HepG2 (cell line): ENCODE results near the gene IRF7. TPM values are rescaled to one million over a fixed set of nuclear protein-coding genes. Genes with fewer than 3 reads are reported as not detected.

ENCODE experiments used
- ATAC-seq: fragments of 200-7000 bp; cut with Tn5 transposase; 3 replicates; pipeline ENCODE4 v1.9.1; 2020; ENCODE audit warnings: mild to moderate bottlenecking, moderate library complexity
- BruUV-seq: library from RNA; stranded (reverse); fragments of 400-500 nt; replicated peaks from 2 replicates; lab custom pipeline; 2021; lab: Mats Ljungman, UMichigan
- CTCF ChIA-PET: fragments of 300-600 bp; formaldehyde crosslinking; extraction: SDS; loops from one replicate; lab custom pipeline; 2021; ENCODE audit warnings: low total read pairs, inconsistent platforms, low intra/inter-chr PET ratio; lab: Yijun Ruan, JAX
- POLR2A ChIA-PET: fragments of 350-600 bp; sonication (Branson Sonifier 250); formaldehyde crosslinking; loops from one replicate; lab custom pipeline; 2020; ENCODE audit warnings: antibody characterized with exemption, inconsistent platforms; lab: Yijun Ruan, JAX
- DNase-seq: peaks from one replicate; pipeline ENCODE4 v3.0.0-alpha.2; 2015; ENCODE audit warnings: low spot score
- FAIRE-seq: peaks from 3 replicates; lab custom pipeline; 2011; peaks lifted over from hg19 to GRCh38; lab: Jason Lieb, UNC
- H2AFZ ChIP-seq: one replicate; pipeline ENCODE4 v1.6.1; 2011; ENCODE audit warnings: low read length, inconsistent platforms
- H3K27ac ChIP-seq: fragments of 300-600 bp; 3 replicates; pipeline ENCODE4 v1.8.0; 2011; ENCODE audit warnings: mixed run types, mild to moderate bottlenecking, mixed read lengths, low read length, inconsistent platforms; ENCODE audit not compliant: insufficient read depth; ENCODE audit errors: extremely low read length
- H3K27me3 ChIP-seq, 2 experiments: fragments of 200-600 bp in 1 of 2; 2 replicates in 1 of 2; 3 replicates in 1 of 2; pipeline versions ENCODE4 v1.6.0 to v1.8.0; 2011; ENCODE audit warnings: low read length in 2 of 2, mild to moderate bottlenecking in 2 of 2, moderate library complexity in 2 of 2, inconsistent platforms in 1 of 2; ENCODE audit not compliant: insufficient read depth in 2 of 2, control insufficient read depth in 1 of 2
- H3K36me3 ChIP-seq, 2 experiments: fragments of 200-600 bp in 1 of 2; replicated peaks in 1 of 2; 2 replicates in 1 of 2; 3 replicates in 1 of 2; pipeline versions ENCODE4 v1.5.1 to v1.8.0; 2011; ENCODE audit warnings: low read length in 2 of 2, inconsistent platforms in 1 of 2; ENCODE audit not compliant: insufficient read depth in 2 of 2, control insufficient read depth in 1 of 2
- H3K4me1 ChIP-seq: 2 replicates; pipeline ENCODE4 v1.5.1; 2012; ENCODE audit warnings: low read length, inconsistent platforms; ENCODE audit not compliant: insufficient read depth
- H3K4me2 ChIP-seq: 2 replicates; pipeline ENCODE4 v1.6.0; 2011; ENCODE audit warnings: low read depth, low read length, inconsistent platforms
- H3K4me3 ChIP-seq, 3 experiments: fragments of 200-600 bp in 1 of 3; sonication (generic), shearing (Covaris generic) in 1 of 3; replicated peaks in 1 of 3; 2 replicates each; pipeline ENCODE4 v1.5.1; 2011 to 2016; ENCODE audit warnings: low read length in 3 of 3, inconsistent platforms in 2 of 3, low read depth in 2 of 3, mild to moderate bottlenecking in 2 of 3, control low read depth in 1 of 3, mixed read lengths in 1 of 3; ENCODE audit not compliant: insufficient read depth in 1 of 3
- H3K79me2 ChIP-seq: one replicate; pipeline ENCODE4 v1.6.1; 2011; ENCODE audit warnings: low read length, inconsistent platforms; ENCODE audit not compliant: insufficient read depth
- H3K9ac ChIP-seq: 2 replicates; pipeline ENCODE4 v1.6.0; 2011; ENCODE audit warnings: mild to moderate bottlenecking, low read depth, low read length, inconsistent platforms; ENCODE audit not compliant: insufficient read depth
- H3K9me3 ChIP-seq: 2 replicates; pipeline ENCODE4 v1.5.1; 2012; ENCODE audit warnings: mild to moderate bottlenecking, low read length
- H4K20me1 ChIP-seq: 2 replicates; pipeline ENCODE4 v1.6.0; 2011; ENCODE audit warnings: inconsistent platforms, mild to moderate bottlenecking, low read length, moderate library complexity; ENCODE audit not compliant: insufficient read depth
- DNMT3B ChIP-seq: conservative IDR thresholded peaks from 2 replicates; pipeline ENCODE4 v1.6.1; 2016; ENCODE audit warnings: missing biosample characterization, control low read depth
- KLF12 ChIP-seq: sonication (generic); formaldehyde crosslinking; IDR thresholded peaks from 2 replicates; pipeline ENCODE4 v1.4.0; 2020; ENCODE audit warnings: missing genetic modification reagents, borderline replicate concordance
- MAFG ChIP-seq: sonication (generic); formaldehyde crosslinking; IDR thresholded peaks from 2 replicates; pipeline ENCODE4 v1.5.1; 2020; ENCODE audit warnings: mild to moderate bottlenecking, missing genetic modification reagents
- MTF2 ChIP-seq: sonication (generic); formaldehyde crosslinking; IDR thresholded peaks from 2 replicates; pipeline ENCODE4 v1.5.0; 2020; ENCODE audit warnings: missing genetic modification reagents, borderline replicate concordance
- PRPF4 ChIP-seq: fragments of 200-400 bp; formaldehyde crosslinking; IDR thresholded peaks from 2 replicates; pipeline ENCODE4 v1.6.1; 2016; ENCODE audit warnings: low read length, low read depth; ENCODE audit not compliant: poor library complexity, severe bottlenecking
- RBM22 ChIP-seq: fragments of 200-400 bp; formaldehyde crosslinking; optimal IDR thresholded peaks from 2 replicates; pipeline ENCODE3; 2017; ENCODE audit warnings: mild to moderate bottlenecking, low read length, moderate library complexity
- U2AF1 ChIP-seq: fragments of 200-400 bp; formaldehyde crosslinking; optimal IDR thresholded peaks from 2 replicates; pipeline ENCODE3; 2017; ENCODE audit warnings: mild to moderate bottlenecking, low read depth, low read length
- ZNF10 ChIP-seq: sonication (generic); formaldehyde crosslinking; IDR thresholded peaks from 2 replicates; pipeline ENCODE4 v1.4.0; 2020; ENCODE audit warnings: mild to moderate bottlenecking, low read depth, missing genetic modification reagents, borderline replicate concordance
- ZNF224 ChIP-seq: sonication (generic); formaldehyde crosslinking; IDR thresholded peaks from 2 replicates; pipeline ENCODE4 v1.5.0; 2020; ENCODE audit warnings: mild to moderate bottlenecking, missing genetic modification reagents
- ZNF782 ChIP-seq: sonication (generic); formaldehyde crosslinking; IDR thresholded peaks from 2 replicates; pipeline ENCODE4 v1.4.0; 2020; ENCODE audit warnings: missing genetic modification reagents, mild to moderate bottlenecking, borderline replicate concordance
- WGBS: methylation state at CpG from one replicate; pipeline ENCODE4 v1.1.6; 2017; ENCODE audit warnings: low lambda C conversion rate; 5-methylcytosine and 5-hydroxymethylcytosine counted together
- in situ Hi-C: cut with HindIII; loops from 2 replicates; pipeline ENCODE4 v1.10.0; 2017; ENCODE audit warnings: low pct_unique_long_range_greater_than_20kb; ENCODE audit not compliant: extremely low pct_ligation_motif_present
- intact Hi-C: fragments of 100-400 bp; cut with micrococcal nuclease; formaldehyde crosslinking; loops from one replicate; pipeline ENCODE4 v1.10.0; 2022; ENCODE audit not compliant: unreplicated experiment
- polyA plus RNA-seq, 8 experiments: library from polyadenylated mRNA; depleted of rRNA in 3 of 8; stranded (reverse) in 7 of 8; unstranded in 1 of 8; fragments of >200 nt; fragmentation: Illumina TruSeq in 4 of 8; extraction: Trizol in 4 of 8; gene quantifications; 2 replicates each; pipeline versions ENCODE4 v1.2.1 to v1.2.3, GENCODE V29; 2011 to 2016; ENCODE audit warnings: low read depth in 4 of 8, missing spikeins in 1 of 8, mixed read lengths in 1 of 8; ENCODE audit not compliant: insufficient read depth in 1 of 8
- total RNA-seq, 5 experiments: library from RNA; depleted of rRNA; stranded (reverse); fragments of >200 nt; fragmentation: Illumina TruSeq; extraction: Trizol; gene quantifications; 2 replicates each; pipeline ENCODE4 v1.2.3, GENCODE V29; 2016; ENCODE audit warnings: low read depth in 1 of 5
- TF ChIP-seq, protein P1 (sequence below): IDR thresholded peaks from 2 replicates; pipeline ENCODE4 v1.6.1; 2016; ENCODE audit warnings: control low read depth
- TF ChIP-seq, protein P2 (sequence below): sonication (generic); formaldehyde crosslinking; IDR thresholded peaks from 2 replicates; pipeline ENCODE4 v1.5.0; 2020; ENCODE audit warnings: missing genetic modification reagents
- TF ChIP-seq, protein P3 (sequence below): sonication (generic); formaldehyde crosslinking; IDR thresholded peaks from 2 replicates; pipeline ENCODE4 v1.4.0; 2020; ENCODE audit warnings: missing genetic modification reagents

Gene IRF7
- total and polyA plus RNA-seq, 2 of the 13 experiments (the other 11 are each of a cell fraction or from before 2014, with no cell fraction given), result not detected

DNA sequence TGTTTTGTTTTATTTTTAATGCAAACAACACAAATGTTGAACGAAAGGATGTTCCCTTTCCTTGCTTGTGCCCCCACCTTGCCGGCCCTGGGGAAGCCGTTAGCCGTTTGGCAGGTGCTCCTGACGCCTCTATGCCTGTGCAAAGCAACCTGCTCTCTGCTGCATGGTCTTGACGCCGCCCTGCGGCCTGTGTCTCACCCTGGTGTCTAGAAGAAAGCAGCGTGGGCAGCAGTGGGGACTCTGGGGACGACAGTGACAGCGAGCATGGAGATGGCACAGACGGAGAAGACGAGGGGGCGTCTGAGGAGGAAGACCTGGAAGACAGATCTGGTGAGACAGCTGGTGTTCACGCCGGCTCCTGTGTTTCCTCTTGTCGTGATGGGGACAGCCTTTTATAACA, 34.0 kb downstream of the IRF7 start:
- Histone ChIP-seq H3K4me3 (no peak overlapping the region), H3K4me2 (no peak overlapping the region), H3K9me3 (no peaks in the 10 kb centered on the region), H3K4me1 (peaks cover 65% of the 10 kb centered on the region), H3K27ac (no peak overlapping the region), H3K36me3 (peaks cover 12 to 34% of the 10 kb centered on the region in 2 experiments), H4K20me1 (peaks cover 53% of the 10 kb centered on the region), H3K79me2 (peaks cover 71% of the 10 kb centered on the region), H3K9ac (no peak overlapping the region), H3K27me3 (no peaks in the 10 kb centered on the region; a peak in 1 of 5 replicates), H2AFZ (no peak overlapping the region)
- TSS peak; percentile 28 for BruUV-seq
- ATAC-seq (no peak), DNase-seq (no peak), FAIRE-seq (no peak)
- TF ChIP-seq RBM22, result peak; percentile 32
- TF ChIP-seq ZNF224 (CRISPR knock-in tag), result no peak
- in situ Hi-C loops, result no loop called here
- WGBS, result 93% methylated on average over 17 of the region's 17 CpGs
- ChIA-PET CTCF (no interaction called here), POLR2A (no interaction called here)
- intact Hi-C loops, result no loop called here

DNA sequence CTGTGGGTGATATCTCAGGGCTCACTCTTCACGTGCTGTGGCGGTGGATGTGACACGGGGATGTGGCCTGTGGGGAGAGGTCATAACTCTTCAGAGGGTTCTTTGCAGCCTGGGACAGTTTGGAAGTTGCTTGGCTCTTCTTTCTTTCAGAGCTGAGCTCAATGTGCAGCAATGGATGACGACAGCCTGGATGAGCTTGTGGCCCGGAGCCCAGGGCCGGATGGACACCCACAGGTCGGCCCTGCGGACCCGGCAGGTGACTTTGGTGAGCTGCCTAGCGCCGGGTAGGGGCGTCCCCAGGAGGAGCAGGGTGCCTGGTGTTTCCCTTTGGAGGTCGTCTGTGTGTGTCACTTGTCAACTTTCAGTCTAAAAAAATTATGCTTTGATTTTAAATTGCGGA, 34.4 kb downstream of the IRF7 start:
- no peak for DNase-seq
- TF ChIP-seq, protein P1, sequence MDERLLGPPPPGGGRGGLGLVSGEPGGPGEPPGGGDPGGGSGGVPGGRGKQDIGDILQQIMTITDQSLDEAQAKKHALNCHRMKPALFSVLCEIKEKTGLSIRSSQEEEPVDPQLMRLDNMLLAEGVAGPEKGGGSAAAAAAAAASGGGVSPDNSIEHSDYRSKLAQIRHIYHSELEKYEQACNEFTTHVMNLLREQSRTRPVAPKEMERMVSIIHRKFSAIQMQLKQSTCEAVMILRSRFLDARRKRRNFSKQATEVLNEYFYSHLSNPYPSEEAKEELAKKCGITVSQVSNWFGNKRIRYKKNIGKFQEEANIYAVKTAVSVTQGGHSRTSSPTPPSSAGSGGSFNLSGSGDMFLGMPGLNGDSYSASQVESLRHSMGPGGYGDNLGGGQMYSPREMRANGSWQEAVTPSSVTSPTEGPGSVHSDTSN, result no peak
- TF ChIP-seq PRPF4 (no peak), MAFG (CRISPR knock-in tag) (no peak), DNMT3B (no peak), U2AF1 (no peak), ZNF782 (no peak), KLF12 (CRISPR knock-in tag) (no peak), MTF2 (CRISPR knock-in tag) (no peak), ZNF10 (CRISPR knock-in tag) (no peak)
- TF ChIP-seq, protein P2, sequence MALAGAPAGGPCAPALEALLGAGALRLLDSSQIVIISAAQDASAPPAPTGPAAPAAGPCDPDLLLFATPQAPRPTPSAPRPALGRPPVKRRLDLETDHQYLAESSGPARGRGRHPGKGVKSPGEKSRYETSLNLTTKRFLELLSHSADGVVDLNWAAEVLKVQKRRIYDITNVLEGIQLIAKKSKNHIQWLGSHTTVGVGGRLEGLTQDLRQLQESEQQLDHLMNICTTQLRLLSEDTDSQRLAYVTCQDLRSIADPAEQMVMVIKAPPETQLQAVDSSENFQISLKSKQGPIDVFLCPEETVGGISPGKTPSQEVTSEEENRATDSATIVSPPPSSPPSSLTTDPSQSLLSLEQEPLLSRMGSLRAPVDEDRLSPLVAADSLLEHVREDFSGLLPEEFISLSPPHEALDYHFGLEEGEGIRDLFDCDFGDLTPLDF (CRISPR knock-in tag), result no peak
- TF ChIP-seq, protein P3, sequence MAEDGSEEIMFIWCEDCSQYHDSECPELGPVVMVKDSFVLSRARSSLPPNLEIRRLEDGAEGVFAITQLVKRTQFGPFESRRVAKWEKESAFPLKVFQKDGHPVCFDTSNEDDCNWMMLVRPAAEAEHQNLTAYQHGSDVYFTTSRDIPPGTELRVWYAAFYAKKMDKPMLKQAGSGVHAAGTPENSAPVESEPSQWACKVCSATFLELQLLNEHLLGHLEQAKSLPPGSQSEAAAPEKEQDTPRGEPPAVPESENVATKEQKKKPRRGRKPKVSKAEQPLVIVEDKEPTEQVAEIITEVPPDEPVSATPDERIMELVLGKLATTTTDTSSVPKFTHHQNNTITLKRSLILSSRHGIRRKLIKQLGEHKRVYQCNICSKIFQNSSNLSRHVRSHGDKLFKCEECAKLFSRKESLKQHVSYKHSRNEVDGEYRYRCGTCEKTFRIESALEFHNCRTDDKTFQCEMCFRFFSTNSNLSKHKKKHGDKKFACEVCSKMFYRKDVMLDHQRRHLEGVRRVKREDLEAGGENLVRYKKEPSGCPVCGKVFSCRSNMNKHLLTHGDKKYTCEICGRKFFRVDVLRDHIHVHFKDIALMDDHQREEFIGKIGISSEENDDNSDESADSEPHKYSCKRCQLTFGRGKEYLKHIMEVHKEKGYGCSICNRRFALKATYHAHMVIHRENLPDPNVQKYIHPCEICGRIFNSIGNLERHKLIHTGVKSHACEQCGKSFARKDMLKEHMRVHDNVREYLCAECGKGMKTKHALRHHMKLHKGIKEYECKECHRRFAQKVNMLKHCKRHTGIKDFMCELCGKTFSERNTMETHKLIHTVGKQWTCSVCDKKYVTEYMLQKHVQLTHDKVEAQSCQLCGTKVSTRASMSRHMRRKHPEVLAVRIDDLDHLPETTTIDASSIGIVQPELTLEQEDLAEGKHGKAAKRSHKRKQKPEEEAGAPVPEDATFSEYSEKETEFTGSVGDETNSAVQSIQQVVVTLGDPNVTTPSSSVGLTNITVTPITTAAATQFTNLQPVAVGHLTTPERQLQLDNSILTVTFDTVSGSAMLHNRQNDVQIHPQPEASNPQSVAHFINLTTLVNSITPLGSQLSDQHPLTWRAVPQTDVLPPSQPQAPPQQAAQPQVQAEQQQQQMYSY (CRISPR knock-in tag), result no peak

More for the DNA sequence above, 34.4 kb downstream of the IRF7 start:
- ATAC-seq, result no peak
- POLR2A ChIA-PET, result no interaction called here
- Histone ChIP-seq H2AFZ (no peak overlapping the region), H3K9ac (no peak overlapping the region), H3K9me3 (no peaks in the 10 kb centered on the region), H3K79me2 (peaks cover 68% of the 10 kb centered on the region), H3K4me3 (no peak overlapping the region), H3K27ac (no peak overlapping the region), H3K4me2 (no peak overlapping the region), H4K20me1 (peaks cover 49% of the 10 kb centered on the region), H3K36me3 (peaks cover 11 to 30% of the 10 kb centered on the region in 2 experiments), H3K4me1 (peaks cover 61% of the 10 kb centered on the region), H3K27me3 (no peaks in the 10 kb centered on the region; a peak in 1 of 5 replicates)
- no peak for FAIRE-seq
- intact Hi-C loops (no loop called here), in situ Hi-C loops (no loop called here)
- CTCF ChIA-PET, result no interaction called here
- BruUV-seq, result no TSS peak
- 89% methylated on average over 8 of the region's 14 CpGs for WGBS
